K562 (cell line): ENCODE data around the gene LRRN3. TPM values are rescaled to one million over a fixed set of nuclear protein-coding genes. Genes with fewer than 3 reads are reported as not detected.

Experiments used
- ATAC-seq: fragments of 200-7000 bp; cut with Tn5 transposase; 3 replicates; pipeline ENCODE4 v1.9.1; 2020; ENCODE audit warnings: moderate library complexity
- BruUV-seq: library from RNA; stranded (reverse); fragments of 400-500 nt; replicated peaks from 2 replicates; lab custom pipeline; 2021; lab: Mats Ljungman, UMichigan
- CTCF ChIA-PET: fragments of 300-600 bp; formaldehyde crosslinking; extraction: SDS; loops from one replicate; lab custom pipeline; 2021; ENCODE audit warnings: low intra/inter-chr PET ratio; lab: Yijun Ruan, JAX
- POLR2A ChIA-PET: fragments of 300-600, 350-650 bp; sonication (Branson Sonifier 250); formaldehyde crosslinking; extraction: SDS; loops from one replicate; lab custom pipeline; 2021; ENCODE audit warnings: antibody characterized with exemption, inconsistent platforms; lab: Yijun Ruan, JAX
- DNase-seq, 4 experiments: peaks; one replicate each; pipeline versions ENCODE4 v3.0.0 to v3.0.0-alpha.2; 2011 to 2018; ENCODE audit warnings: low spot score in 3 of 4, mixed read lengths in 3 of 4; ENCODE audit errors: extremely low read depth in 1 of 4
- FAIRE-seq: peaks from 2 replicates; lab custom pipeline; 2011; peaks lifted over from hg19 to GRCh38; lab: Jason Lieb, UNC
- H2AFZ ChIP-seq: 2 replicates; pipeline ENCODE4 v1.6.0; 2011; ENCODE audit warnings: low read depth, low read length, control low read depth, inconsistent platforms
- H3K27ac ChIP-seq: fragments of 200-600 bp; 3 replicates; pipeline ENCODE4 v1.8.0; 2011; ENCODE audit warnings: low read depth, mild to moderate bottlenecking, control low read depth, inconsistent platforms, low read length, moderate library complexity, mixed read lengths; ENCODE audit errors: extremely low read depth
- H3K27me3 ChIP-seq, 2 experiments: fragments of 300-600 bp in 1 of 2; 2 replicates in 1 of 2; 3 replicates in 1 of 2; pipeline versions ENCODE4 v1.6.0 to v1.8.0; 2011; ENCODE audit warnings: inconsistent platforms in 2 of 2, low read length in 2 of 2, mild to moderate bottlenecking in 1 of 2, mixed read lengths in 1 of 2, moderate library complexity in 1 of 2; ENCODE audit not compliant: control insufficient read depth in 2 of 2, insufficient read depth in 2 of 2
- H3K36me3 ChIP-seq: fragments of 300-600 bp; 3 replicates; pipeline ENCODE4 v1.8.0; 2011; ENCODE audit warnings: mild to moderate bottlenecking, low read length, inconsistent platforms; ENCODE audit not compliant: control insufficient read depth, insufficient read depth
- H3K4me1 ChIP-seq, 2 experiments: fragments of 200-600 bp in 1 of 2; replicated peaks in 1 of 2; 2 replicates in 1 of 2; 3 replicates in 1 of 2; pipeline versions ENCODE4 v1.5.1 to v1.8.0; 2011; ENCODE audit warnings: inconsistent platforms in 2 of 2, low read length in 2 of 2, mild to moderate bottlenecking in 1 of 2, mixed read lengths in 1 of 2, moderate library complexity in 1 of 2; ENCODE audit not compliant: control insufficient read depth in 2 of 2, insufficient read depth in 2 of 2
- H3K4me2 ChIP-seq: 2 replicates; pipeline ENCODE4 v1.6.1; 2011; ENCODE audit warnings: low read length, control low read depth, inconsistent platforms, mixed read lengths; ENCODE audit not compliant: insufficient read depth
- H3K4me3 ChIP-seq: fragments of 200-600 bp; sonication (generic), shearing (Covaris generic); 2 replicates; pipeline ENCODE4 v1.5.1; 2016; ENCODE audit warnings: control low read depth, inconsistent platforms
- H3K79me2 ChIP-seq: fragments of 200-600 bp; 3 replicates; pipeline ENCODE4 v1.8.0; 2011; ENCODE audit warnings: low read length, inconsistent platforms; ENCODE audit not compliant: control insufficient read depth, insufficient read depth
- H3K9ac ChIP-seq, 2 experiments: 2 replicates each; pipeline versions ENCODE4 v1.6.0 to v1.6.1; 2011; ENCODE audit warnings: low read depth in 2 of 2, low read length in 2 of 2, control low read depth in 1 of 2, inconsistent platforms in 1 of 2, mild to moderate bottlenecking in 1 of 2, mixed read lengths in 1 of 2; ENCODE audit not compliant: insufficient read depth in 1 of 2
- H3K9me1 ChIP-seq: one replicate; pipeline ENCODE4 v1.6.0; 2011; ENCODE audit warnings: inconsistent platforms, mild to moderate bottlenecking, low read length, moderate library complexity; ENCODE audit not compliant: control insufficient read depth, insufficient read depth
- H3K9me3 ChIP-seq: replicated peaks from 2 replicates; pipeline ENCODE4 v1.5.1; 2011; ENCODE audit warnings: low read depth, low read length, inconsistent platforms; ENCODE audit not compliant: control insufficient read depth, insufficient read depth
- H4K20me1 ChIP-seq: replicated peaks from 2 replicates; pipeline ENCODE4 v1.6.1; 2011; ENCODE audit warnings: low read length, inconsistent platforms, mixed read lengths; ENCODE audit not compliant: control insufficient read depth, insufficient read depth
- C11orf30 ChIP-seq: fragments of 450-650 bp; IDR thresholded peaks from 2 replicates; pipeline ENCODE4 v1.6.1; 2016; ENCODE audit warnings: low read depth, mild to moderate bottlenecking
- MXI1 ChIP-seq: IDR thresholded peaks from 2 replicates; pipeline ENCODE4 v1.6.1; 2011; ENCODE audit warnings: low read depth, mild to moderate bottlenecking, improper control_type of control experiment, low read length
- NFYB ChIP-seq: IDR thresholded peaks from 2 replicates; pipeline ENCODE4 v1.6.1; 2011; ENCODE audit warnings: mild to moderate bottlenecking, moderate library complexity; ENCODE audit not compliant: insufficient read length; ENCODE audit errors: extremely low read depth
- NR1H2 ChIP-seq: sonication (generic); formaldehyde crosslinking; IDR thresholded peaks from 2 replicates; pipeline ENCODE4 v1.4.0; 2020; ENCODE audit warnings: mild to moderate bottlenecking, missing genetic modification reagents
- TCF3 ChIP-seq: sonication (generic); formaldehyde crosslinking; IDR thresholded peaks from 2 replicates; pipeline ENCODE4 v1.4.0; 2020; ENCODE audit warnings: mild to moderate bottlenecking, missing genetic modification reagents
- ZNF316 ChIP-seq: fragments of 450-650 bp; IDR thresholded peaks from 2 replicates; pipeline ENCODE4 v1.6.1; 2016
- WGBS: fragments of 100-300 bp; shearing (Covaris generic); methylation state at CpG from one replicate; pipeline ENCODE4 v1.1.6; 2016; ENCODE audit warnings: low coverage, mixed read lengths; ENCODE audit not compliant: insufficient coverage; ENCODE audit errors: missing lambda C conversion rate; 5-methylcytosine and 5-hydroxymethylcytosine counted together
- in situ Hi-C: fragments of 300-500 bp; cut with MboI; formaldehyde crosslinking; loops from 4 replicates; pipeline ENCODE4 v1.15.0; 2018; ENCODE audit warnings: inconsistent platforms, mixed read lengths
- intact Hi-C: fragments of 100-400 bp; cut with micrococcal nuclease; formaldehyde crosslinking; loops from 2 replicates; pipeline ENCODE4 v1.14.2; 2022
- polyA plus RNA-seq, 8 experiments: library from polyadenylated mRNA; depleted of rRNA in 4 of 8; stranded (reverse) in 5 of 8; unstranded in 3 of 8; fragments of >200 nt; fragmentation: Nextera tagmentation in 2 of 8; fragmentation: Illumina TruSeq in 1 of 8; extraction: Ambion mirVana in 2 of 8; extraction: Trizol in 1 of 8; gene quantifications; 2 replicates each; pipeline versions ENCODE4 v1.2.1 to v1.2.3, GENCODE V29; 2011 to 2014; ENCODE audit warnings: inconsistent platforms in 1 of 8, missing spikeins in 1 of 8
- total RNA-seq, 7 experiments: library from RNA; depleted of rRNA in 6 of 7; stranded (reverse); fragments of >200 nt in 6 of 7; fragmentation: Illumina TruSeq in 2 of 7; extraction: Trizol in 2 of 7; gene quantifications; 2 replicates each; pipeline versions ENCODE4 v1.2.1 to v1.2.3, GENCODE V29; 2011 to 2021; ENCODE audit warnings: low replicate concordance in 1 of 7
- TF ChIP-seq, protein P1 (sequence below): sonication (generic); formaldehyde crosslinking; IDR thresholded peaks from 2 replicates; pipeline ENCODE4 v1.8.1; 2023; ENCODE audit warnings: mild to moderate bottlenecking, missing genetic modification reagents

LRRN3 gene
- total and polyA plus RNA-seq, 9 of the 15 experiments (the other 6 are each of a cell fraction or from before 2014, with no cell fraction given), result 0.05 to 1.00 (median 0.20) TPM; not detected in 1

DNA sequence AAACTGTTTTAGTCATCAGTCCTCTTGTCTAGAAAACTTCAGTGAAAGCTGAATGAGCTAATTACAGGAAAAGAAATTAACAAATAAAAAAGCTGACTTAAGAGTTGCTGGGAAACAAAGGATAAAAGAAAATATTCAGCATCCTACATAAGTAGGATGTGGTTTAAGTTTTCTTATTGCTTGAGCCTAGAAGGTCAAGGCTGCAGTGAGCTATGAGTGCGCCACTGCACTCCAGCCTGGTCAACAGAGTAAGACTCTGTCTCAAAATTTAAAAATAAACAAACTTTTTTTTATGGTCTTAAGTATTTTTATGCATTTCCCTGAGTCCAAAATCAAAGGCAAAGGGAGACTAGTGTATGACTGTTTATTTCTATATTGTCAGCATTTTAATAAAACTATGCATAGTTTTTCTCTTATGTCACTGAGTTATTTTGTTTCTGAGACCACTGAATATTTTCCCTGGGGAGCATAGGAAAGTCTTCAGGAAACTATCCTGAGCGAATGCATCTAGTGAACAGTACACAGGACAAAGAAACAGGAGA is 40.0 kb upstream of the LRRN3 start:
- H3K4me3 ChIP-seq, result no peak overlapping the region
- 46% methylated on average over 2 of the region's 2 CpGs for WGBS
- no peaks in the 10 kb centered on the region for H3K79me2 ChIP-seq
- H3K9ac ChIP-seq, result no peak overlapping the region
- no peaks in the 10 kb centered on the region for H3K4me1 ChIP-seq
- H2AFZ ChIP-seq, result no peak overlapping the region
- H3K27ac ChIP-seq, result no peak overlapping the region
- FAIRE-seq (no peak), DNase-seq (no peak), ATAC-seq (no peak)
- intact Hi-C loops, result no loop called here
- H3K36me3 ChIP-seq, result no peaks in the 10 kb centered on the region
- H3K9me1 ChIP-seq, result no peaks in the 10 kb centered on the region
- TF ChIP-seq NR1H2 (CRISPR knock-in tag) (no peak), TCF3 (CRISPR knock-in tag) (no peak), ZNF316 (peak; percentile 54; the same call in 1 of the 2 replicates), NFYB (no peak), C11orf30 (0 out of 2 replicates have a peak, but pooled peaks have one; percentile 25), MXI1 (no peak)
- TF ChIP-seq, protein P1, sequence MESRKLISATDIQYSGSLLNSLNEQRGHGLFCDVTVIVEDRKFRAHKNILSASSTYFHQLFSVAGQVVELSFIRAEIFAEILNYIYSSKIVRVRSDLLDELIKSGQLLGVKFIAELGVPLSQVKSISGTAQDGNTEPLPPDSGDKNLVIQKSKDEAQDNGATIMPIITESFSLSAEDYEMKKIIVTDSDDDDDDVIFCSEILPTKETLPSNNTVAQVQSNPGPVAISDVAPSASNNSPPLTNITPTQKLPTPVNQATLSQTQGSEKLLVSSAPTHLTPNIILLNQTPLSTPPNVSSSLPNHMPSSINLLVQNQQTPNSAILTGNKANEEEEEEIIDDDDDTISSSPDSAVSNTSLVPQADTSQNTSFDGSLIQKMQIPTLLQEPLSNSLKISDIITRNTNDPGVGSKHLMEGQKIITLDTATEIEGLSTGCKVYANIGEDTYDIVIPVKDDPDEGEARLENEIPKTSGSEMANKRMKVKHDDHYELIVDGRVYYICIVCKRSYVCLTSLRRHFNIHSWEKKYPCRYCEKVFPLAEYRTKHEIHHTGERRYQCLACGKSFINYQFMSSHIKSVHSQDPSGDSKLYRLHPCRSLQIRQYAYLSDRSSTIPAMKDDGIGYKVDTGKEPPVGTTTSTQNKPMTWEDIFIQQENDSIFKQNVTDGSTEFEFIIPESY (CRISPR knock-in tag), result peak; percentile 65
- POLR2A ChIA-PET, result no interaction called here
- H4K20me1 ChIP-seq, result no peaks in the 10 kb centered on the region
- CTCF ChIA-PET, result no interaction called here
- no peaks in the 10 kb centered on the region for H3K27me3 ChIP-seq
- no peaks in the 10 kb centered on the region for H3K9me3 ChIP-seq
- no TSS peak for BruUV-seq
- H3K4me2 ChIP-seq, result no peak overlapping the region
- in situ Hi-C loops, result no loop called here
